Measurements from ENCODE around the gene KRT33A.
"Not testable (repeated sequence)": the region's sequence is repeated elsewhere in the genome, so short reads cannot be mapped to it uniquely, and the experiment has no call there.

KRT33A gene

DNA sequence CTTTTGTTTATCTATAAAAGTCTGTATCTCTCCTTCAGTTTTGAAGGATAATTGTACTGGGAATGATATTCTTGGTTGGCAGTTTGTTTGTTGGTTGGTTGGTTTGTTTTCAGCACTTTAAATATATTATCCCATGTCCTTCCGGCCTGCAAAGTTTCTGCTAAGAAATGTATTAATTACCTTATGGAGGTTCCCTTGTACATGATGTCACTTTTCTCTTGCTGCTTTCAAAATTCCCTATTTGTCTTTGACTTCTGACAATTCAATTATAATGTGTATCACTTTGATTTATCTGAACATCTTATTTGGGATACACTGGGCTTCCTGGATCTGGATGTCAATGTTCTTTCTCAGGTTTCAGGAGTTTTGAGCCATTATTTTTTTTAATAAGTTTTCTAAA lies 35.6 kb upstream of the KRT33A start:
- Mint-ChIP-seq H3K27ac (no peak overlapping the region), H3K9me3 (peaks cover 27% of the 10 kb centered on the region), H3K4me3 (no peak overlapping the region), H3K4me1 (peaks cover 20% of the 10 kb centered on the region), H3K27me3 (ENCODE audit: low read depth, poor library complexity) (peaks cover 13% of the 10 kb centered on the region), H3K36me3 (ENCODE audit: low read depth) (peaks cover 11% of the 10 kb centered on the region)
- no peak for DNase-seq
- TF ChIP-seq, protein P1, sequence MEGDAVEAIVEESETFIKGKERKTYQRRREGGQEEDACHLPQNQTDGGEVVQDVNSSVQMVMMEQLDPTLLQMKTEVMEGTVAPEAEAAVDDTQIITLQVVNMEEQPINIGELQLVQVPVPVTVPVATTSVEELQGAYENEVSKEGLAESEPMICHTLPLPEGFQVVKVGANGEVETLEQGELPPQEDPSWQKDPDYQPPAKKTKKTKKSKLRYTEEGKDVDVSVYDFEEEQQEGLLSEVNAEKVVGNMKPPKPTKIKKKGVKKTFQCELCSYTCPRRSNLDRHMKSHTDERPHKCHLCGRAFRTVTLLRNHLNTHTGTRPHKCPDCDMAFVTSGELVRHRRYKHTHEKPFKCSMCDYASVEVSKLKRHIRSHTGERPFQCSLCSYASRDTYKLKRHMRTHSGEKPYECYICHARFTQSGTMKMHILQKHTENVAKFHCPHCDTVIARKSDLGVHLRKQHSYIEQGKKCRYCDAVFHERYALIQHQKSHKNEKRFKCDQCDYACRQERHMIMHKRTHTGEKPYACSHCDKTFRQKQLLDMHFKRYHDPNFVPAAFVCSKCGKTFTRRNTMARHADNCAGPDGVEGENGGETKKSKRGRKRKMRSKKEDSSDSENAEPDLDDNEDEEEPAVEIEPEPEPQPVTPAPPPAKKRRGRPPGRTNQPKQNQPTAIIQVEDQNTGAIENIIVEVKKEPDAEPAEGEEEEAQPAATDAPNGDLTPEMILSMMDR (IDR thresholded peaks at IDR 0.05): no peak

DNA sequence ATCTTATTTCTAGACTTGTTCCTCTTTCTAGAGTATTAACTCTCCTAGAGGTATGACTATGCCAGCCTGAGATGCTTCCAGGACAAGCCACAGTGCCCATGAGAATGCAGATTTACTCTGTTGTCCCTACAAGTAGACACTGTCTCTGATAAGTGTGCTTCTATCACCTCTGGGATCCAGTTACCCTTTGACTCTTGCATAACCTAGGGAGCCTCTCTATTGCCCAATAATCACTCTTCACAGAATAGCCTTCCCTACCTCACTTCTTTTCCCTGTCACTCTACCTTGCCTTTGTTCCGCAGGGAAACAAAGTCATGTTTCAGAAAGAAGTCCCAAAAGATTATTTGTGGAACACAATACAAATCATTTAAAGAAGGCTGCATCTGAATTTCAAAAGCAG lies 33.1 kb upstream of the KRT33A start:
- H3K9me3 Mint-ChIP-seq: peaks cover 22% of the 10 kb centered on the region
- H3K27ac Mint-ChIP-seq: no peak overlapping the region
- H3K36me3 Mint-ChIP-seq (ENCODE audit: low read depth): peaks cover 11% of the 10 kb centered on the region
- no peak overlapping the region for H3K4me3 Mint-ChIP-seq
- no peak for DNase-seq
- peaks cover 9% of the 10 kb centered on the region for H3K27me3 Mint-ChIP-seq (ENCODE audit: low read depth, poor library complexity)
- peaks cover 2% of the 10 kb centered on the region for H3K4me1 Mint-ChIP-seq
- TF ChIP-seq, protein P1 (IDR thresholded peaks at IDR 0.05): no peak

DNA sequence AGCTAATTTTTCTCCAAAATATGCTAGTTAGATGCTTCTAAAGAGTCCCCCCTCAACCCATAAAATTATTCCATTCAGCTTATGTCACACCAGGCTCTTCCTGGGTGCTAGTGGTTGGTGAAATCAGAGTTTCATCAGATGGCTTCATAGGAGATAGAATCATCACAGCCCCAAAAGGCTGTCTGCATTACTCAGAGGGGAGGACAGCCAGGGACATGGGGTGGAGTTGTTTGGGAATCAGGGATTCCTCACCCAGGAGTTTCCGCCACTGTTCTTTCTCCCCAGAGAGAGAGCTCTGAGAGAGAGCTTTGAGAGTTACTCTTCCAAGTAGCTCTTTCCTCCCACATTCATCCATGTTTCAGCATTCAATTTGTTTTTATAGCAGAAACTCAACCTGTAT lies 31.8 kb upstream of the KRT33A start:
- peaks cover 9% of the 10 kb centered on the region for H3K27me3 Mint-ChIP-seq (ENCODE audit: low read depth, poor library complexity)
- no peak overlapping the region for H3K4me3 Mint-ChIP-seq
- DNase-seq: no peak
- H3K4me1 Mint-ChIP-seq: peaks cover 15% of the 10 kb centered on the region
- H3K36me3 Mint-ChIP-seq (ENCODE audit: low read depth): peaks cover 8% of the 10 kb centered on the region
- TF ChIP-seq, protein P1 (IDR thresholded peaks at IDR 0.05): no peak
- peaks cover 17% of the 10 kb centered on the region for H3K9me3 Mint-ChIP-seq
- no peak overlapping the region for H3K27ac Mint-ChIP-seq

DNA sequence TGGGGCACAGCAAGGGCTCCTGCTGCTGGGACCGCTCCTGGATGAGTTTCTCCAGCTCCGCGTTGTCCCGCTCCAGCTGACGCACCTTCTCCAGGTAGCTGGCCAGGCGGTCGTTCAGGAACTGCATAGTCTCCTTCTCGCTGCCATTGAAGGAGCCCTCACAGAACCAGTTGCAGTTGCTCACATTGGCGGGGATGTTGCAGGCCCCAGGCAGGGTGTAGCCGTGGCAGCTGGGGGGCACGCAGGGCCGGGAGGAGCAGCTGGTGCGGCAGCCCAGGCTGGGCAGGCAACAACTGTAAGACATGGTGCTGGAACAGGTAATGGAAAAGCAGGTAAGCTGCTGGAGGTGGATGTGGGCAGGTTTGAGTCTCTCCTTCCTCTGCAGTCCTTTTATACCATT lies 31.3 kb upstream of the KRT33A start, which contains the start of gene KRT34:
Gene KRT34 (minus strand): TSS at position 364 of the 400 bp plus-strand sequence. CDS start 60 bp downstream, at position 304.
- H3K9me3 Mint-ChIP-seq: peaks cover 14% of the 10 kb centered on the region
- not testable (repeated sequence) for H3K36me3 Mint-ChIP-seq (ENCODE audit: low read depth); DNase-seq; H3K27me3 Mint-ChIP-seq (ENCODE audit: low read depth, poor library complexity); H3K27ac Mint-ChIP-seq; H3K4me3 Mint-ChIP-seq
- peaks cover 20% of the 10 kb centered on the region for H3K4me1 Mint-ChIP-seq

DNA sequence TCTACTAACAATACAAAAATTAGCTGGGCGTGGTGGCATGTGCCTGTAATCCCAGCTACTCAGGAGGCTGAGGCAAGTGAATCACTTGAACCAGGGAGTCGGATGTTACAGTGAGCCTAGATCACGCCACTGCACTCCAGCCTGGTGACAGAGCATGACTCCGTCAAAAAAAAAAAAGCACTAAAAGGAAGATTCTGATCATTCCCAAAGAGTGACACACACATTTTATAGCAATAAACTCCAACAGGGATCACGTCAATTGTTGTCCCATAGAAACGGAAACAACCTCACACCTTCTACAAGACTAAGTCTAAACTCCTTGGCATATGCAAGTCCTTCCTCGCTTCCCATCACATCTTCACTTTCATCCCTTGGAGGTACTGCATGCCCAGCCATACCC lies 29.5 kb upstream of the KRT33A start:
- not testable (repeated sequence) for H3K4me3 Mint-ChIP-seq; H3K27ac Mint-ChIP-seq; H3K36me3 Mint-ChIP-seq (ENCODE audit: low read depth); H3K9me3 Mint-ChIP-seq; DNase-seq; H3K27me3 Mint-ChIP-seq (ENCODE audit: low read depth, poor library complexity)
- peaks cover 23% of the 10 kb centered on the region for H3K4me1 Mint-ChIP-seq

DNA sequence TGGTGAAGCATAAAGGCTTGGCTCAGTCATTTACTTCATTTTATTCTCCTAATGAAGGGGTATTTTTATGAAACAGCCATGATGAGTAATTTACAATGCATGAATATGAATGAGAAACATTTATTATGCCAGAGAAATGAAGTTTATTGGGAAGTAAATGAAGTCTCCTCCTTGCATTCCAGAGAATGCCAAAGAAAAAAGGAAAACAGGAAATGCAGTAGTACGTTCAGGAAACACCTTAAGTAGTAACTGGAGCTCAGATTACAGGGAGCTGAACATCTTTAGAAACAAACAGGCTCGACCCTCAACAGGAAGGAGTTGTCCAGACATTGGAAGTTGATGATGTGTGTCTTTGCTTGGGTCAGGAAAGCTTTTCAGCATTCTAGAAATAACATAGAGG lies 26.9 kb upstream of the KRT33A start:
- DNase-seq: no peak
- Mint-ChIP-seq H3K27me3 (ENCODE audit: low read depth, poor library complexity) (peaks cover 8% of the 10 kb centered on the region), H3K27ac (peak overlapping the region; percentile 0), H3K4me3 (no peak overlapping the region), H3K9me3 (peaks cover 9% of the 10 kb centered on the region), H3K4me1 (peaks cover 23% of the 10 kb centered on the region), H3K36me3 (ENCODE audit: low read depth) (no peaks in the 10 kb centered on the region)
- TF ChIP-seq, protein P1 (IDR thresholded peaks at IDR 0.05): no peak

DNA sequence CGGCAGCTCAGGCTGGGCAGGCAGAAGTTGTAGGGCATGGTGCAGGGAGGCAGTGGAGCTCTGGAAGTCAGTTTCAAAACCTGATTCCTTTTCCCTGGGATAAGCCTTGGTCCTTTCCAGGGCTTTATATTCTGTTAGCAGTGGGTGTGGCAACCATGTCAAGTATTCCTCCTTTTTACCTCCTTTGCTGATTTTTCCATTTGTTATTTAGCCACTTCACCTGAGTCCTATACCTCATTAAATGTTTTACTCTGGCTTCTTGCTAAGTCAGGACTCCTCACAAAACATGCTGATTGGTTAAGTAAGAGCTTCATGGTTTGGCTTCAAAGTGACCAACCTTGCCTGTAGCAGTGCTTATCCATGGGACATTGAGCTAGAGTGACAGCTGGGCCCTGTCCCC lies 19.1 kb upstream of the KRT33A start, which contains the start of gene KRT33B:
Gene KRT33B (minus strand): TSS at position 101 of the 400 bp plus-strand sequence. CDS start 63 bp downstream, at position 38.
- H3K4me3 Mint-ChIP-seq: no peak within 1 kb of the TSS
- peaks cover 8% of the 10 kb centered on the region for H3K27me3 Mint-ChIP-seq (ENCODE audit: low read depth, poor library complexity)
- H3K4me1 Mint-ChIP-seq: no peaks in the 10 kb centered on the region
- no peaks in the 10 kb centered on the region for H3K36me3 Mint-ChIP-seq (ENCODE audit: low read depth)
- TF ChIP-seq, protein P1 (IDR thresholded peaks at IDR 0.05): no peak
- no peak within 1 kb of the TSS for H3K27ac Mint-ChIP-seq
- H3K9me3 Mint-ChIP-seq: no peaks in the 10 kb centered on the region
- DNase-seq: no peak

Measured in nephron progenitor cell (in vitro differentiated cells).